NT2/D1 (cell line): ENCODE measurements around the gene C10orf62.

Experiments
- DNase-seq: peaks from one replicate; pipeline ENCODE4 v3.0.0-alpha.2; 2011; ENCODE audit warnings: low read depth, low spot score
- H3K27me3 ChIP-seq: 2 replicates; pipeline ENCODE4 v1.6.0; 2011; ENCODE audit warnings: mild to moderate bottlenecking; ENCODE audit not compliant: insufficient read length, insufficient read depth
- H3K36me3 ChIP-seq: 2 replicates; pipeline ENCODE4 v1.6.1; 2011; ENCODE audit warnings: mild to moderate bottlenecking, low read length, mixed read lengths; ENCODE audit not compliant: insufficient read depth, insufficient read length
- H3K4me1 ChIP-seq: 2 replicates; pipeline ENCODE4 v1.5.1; 2011; ENCODE audit not compliant: insufficient read depth, insufficient read length
- H3K4me3 ChIP-seq: 2 replicates; pipeline ENCODE4 v1.5.1; 2011; ENCODE audit warnings: low read depth; ENCODE audit not compliant: insufficient read length
- H3K9ac ChIP-seq: 2 replicates; pipeline ENCODE4 v1.6.0; 2011; ENCODE audit warnings: low read depth; ENCODE audit not compliant: insufficient read length
- H3K9me3 ChIP-seq: 2 replicates; pipeline ENCODE4 v1.5.1; 2011; ENCODE audit warnings: mild to moderate bottlenecking, low read length; ENCODE audit not compliant: insufficient read depth
- SUZ12 ChIP-seq: IDR thresholded peaks from 2 replicates; pipeline ENCODE4 v1.6.1; 2011; ENCODE audit not compliant: insufficient read length, insufficient read depth; ENCODE audit errors: extremely low read depth
- YY1 ChIP-seq: IDR thresholded peaks from 2 replicates; pipeline ENCODE4 v1.6.1; 2011; ENCODE audit not compliant: insufficient read length, insufficient read depth
- ZNF274 ChIP-seq: IDR thresholded peaks from 2 replicates; pipeline ENCODE4 v1.6.1; 2011; ENCODE audit warnings: mild to moderate bottlenecking, low read depth, low read length

The C10orf62 gene

GRCh38 chr10:97584798-97585438 lies 4.6 kb upstream of the C10orf62 start:
- H3K9ac ChIP-seq, result no peak overlapping the region
- H3K27me3 ChIP-seq, result no peaks in the 10 kb centered on the region
- no peaks in the 10 kb centered on the region for H3K9me3 ChIP-seq
- TF ChIP-seq YY1, result no peak
- no peak for TF ChIP-seq SUZ12
- no peak for TF ChIP-seq ZNF274
- no peak for DNase-seq
- no peak overlapping the region for H3K4me3 ChIP-seq
- no peaks in the 10 kb centered on the region for H3K36me3 ChIP-seq
- peaks cover 6% of the 10 kb centered on the region for H3K4me1 ChIP-seq

GRCh38 chr10:97585439-97585811 lies 4.1 kb upstream of the C10orf62 start:
- TF ChIP-seq ZNF274 (no peak), YY1 (no peak), SUZ12 (no peak)
- Histone ChIP-seq H3K36me3 (no peaks in the 10 kb centered on the region), H3K4me1 (peaks cover 6% of the 10 kb centered on the region), H3K27me3 (no peaks in the 10 kb centered on the region), H3K9ac (no peak overlapping the region), H3K9me3 (no peaks in the 10 kb centered on the region), H3K4me3 (no peak overlapping the region)
- DNase-seq, result no peak

GRCh38 chr10:97587183-97587582 lies 2.3 kb upstream of the C10orf62 start:
- Histone ChIP-seq H3K4me3 (no peak overlapping the region), H3K9me3 (no peaks in the 10 kb centered on the region), H3K4me1 (peaks cover 6% of the 10 kb centered on the region), H3K36me3 (no peaks in the 10 kb centered on the region), H3K27me3 (no peaks in the 10 kb centered on the region), H3K9ac (no peak overlapping the region)
- TF ChIP-seq ZNF274 (no peak), YY1 (no peak), SUZ12 (no peak)
- no peak for DNase-seq

GRCh38 chr10:97590082-97590747 lies 694 bp downstream of the C10orf62 start:
- Histone ChIP-seq H3K4me3 (no peak overlapping the region), H3K4me1 (peaks cover 3% of the 10 kb centered on the region), H3K27me3 (no peaks in the 10 kb centered on the region), H3K9ac (no peak overlapping the region), H3K36me3 (no peaks in the 10 kb centered on the region), H3K9me3 (no peaks in the 10 kb centered on the region)
- no peak for TF ChIP-seq ZNF274
- TF ChIP-seq SUZ12, result no peak
- no peak for TF ChIP-seq YY1
- no peak for DNase-seq

GRCh38 chr10:97590748-97591495 lies 1.4 kb downstream of the C10orf62 start:
- no peak for DNase-seq
- Histone ChIP-seq H3K9ac (no peak overlapping the region), H3K27me3 (no peaks in the 10 kb centered on the region), H3K4me3 (no peak overlapping the region), H3K36me3 (no peaks in the 10 kb centered on the region), H3K4me1 (peaks cover 3% of the 10 kb centered on the region), H3K9me3 (no peaks in the 10 kb centered on the region)
- TF ChIP-seq SUZ12 (no peak), YY1 (no peak), ZNF274 (no peak)

- TF ChIP-seq ZNF274 (no peak), YY1 (no peak), SUZ12 (no peak)
- no peaks in the 10 kb centered on the region for H3K4me1 ChIP-seq
- no peak overlapping the region for H3K9ac ChIP-seq
- no peaks in the 10 kb centered on the region for H3K9me3 ChIP-seq
- H3K27me3 ChIP-seq, result no peaks in the 10 kb centered on the region
- no peak for DNase-seq
- no peak overlapping the region for H3K4me3 ChIP-seq
- no peaks in the 10 kb centered on the region for H3K36me3 ChIP-seq
These were observed 3.9 kb downstream of the C10orf62 start for GRCh38 chr10:97593421-97593820.
